NCI-H748 treated with DMSO at 0.1 percent for 48 hours (cell line): ENCODE results near the gene CRHR1.
"Not testable (repeated sequence)": the region's sequence is repeated elsewhere in the genome, so short reads cannot be mapped to it uniquely, and the experiment has no call there.

ENCODE experiments used
- DNase-seq: peaks from one replicate; lab custom pipeline; 2025; lab: John Stamatoyannopoulos, UW

The CRHR1 gene

DNA sequence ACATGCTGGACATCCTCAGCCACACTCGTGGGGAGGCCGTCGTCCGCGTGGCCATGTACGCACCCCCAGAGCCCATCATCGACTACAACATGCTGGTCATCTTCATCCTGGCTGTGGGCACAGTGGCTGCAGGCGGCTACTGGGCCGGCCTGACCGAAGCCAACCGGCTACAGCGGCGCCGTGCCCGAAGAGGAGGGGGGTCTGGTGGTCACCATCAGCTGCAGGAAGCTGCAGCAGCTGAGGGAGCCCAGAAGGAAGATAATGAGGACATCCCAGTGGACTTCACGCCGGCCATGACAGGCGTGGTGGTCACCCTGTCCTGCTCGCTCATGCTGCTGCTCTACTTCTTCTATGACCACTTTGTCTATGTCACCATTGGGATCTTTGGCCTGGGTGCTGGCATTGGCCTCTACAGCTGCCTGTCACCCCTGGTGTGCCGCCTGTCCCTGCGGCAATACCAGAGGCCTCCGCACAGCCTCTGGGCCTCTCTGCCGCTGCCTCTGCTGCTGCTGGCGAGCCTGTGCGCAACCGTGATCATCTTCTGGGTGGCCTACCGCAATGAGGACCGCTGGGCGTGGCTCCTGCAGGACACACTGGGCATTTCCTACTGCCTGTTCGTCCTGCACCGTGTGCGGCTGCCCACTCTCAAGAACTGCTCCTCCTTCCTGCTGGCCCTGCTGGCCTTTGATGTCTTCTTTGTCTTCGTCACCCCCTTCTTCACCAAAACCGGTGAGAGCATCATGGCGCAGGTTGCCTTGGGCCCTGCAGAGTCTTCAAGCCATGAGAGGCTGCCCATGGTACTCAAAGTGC is 61.5 kb downstream of the CRHR1 start:
- no peak for DNase-seq

GRCh38 chr17:45846223-45846622 is 62.1 kb downstream of the CRHR1 start:
- DNase-seq = no peak

GRCh38 chr17:45846646-45847045 is 62.5 kb downstream of the CRHR1 start:
- no peak for DNase-seq

GRCh38 chr17:45847101-45847500 is 63.0 kb downstream of the CRHR1 start:
- DNase-seq = no peak

DNA sequence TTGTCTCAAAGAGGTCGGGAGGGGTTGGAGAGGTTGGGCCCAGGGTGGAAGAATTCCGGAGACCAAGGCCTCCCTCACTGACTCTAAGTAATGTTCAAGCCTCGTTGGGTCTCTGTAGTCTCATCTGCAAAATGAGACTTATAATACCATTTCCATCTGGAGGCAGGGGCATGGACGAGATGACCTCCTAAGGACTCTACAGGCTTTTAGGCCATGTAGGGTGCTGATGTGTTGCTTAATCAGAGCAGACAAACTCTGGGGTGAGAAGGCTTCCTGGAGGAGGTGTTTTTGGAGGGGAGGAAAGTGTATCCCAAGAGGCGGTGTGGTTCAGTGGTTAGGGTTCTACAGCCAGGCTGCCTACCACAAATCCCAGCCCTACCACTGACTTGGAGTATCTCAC is 63.6 kb downstream of the CRHR1 start:
- no peak for DNase-seq

- no peak for DNase-seq
Observed at GRCh38 chr17:45848405-45848804, 64.3 kb downstream of the CRHR1 start.

- no peak for DNase-seq
Observed at GRCh38 chr17:45848868-45849535, 64.9 kb downstream of the CRHR1 start.

DNA sequence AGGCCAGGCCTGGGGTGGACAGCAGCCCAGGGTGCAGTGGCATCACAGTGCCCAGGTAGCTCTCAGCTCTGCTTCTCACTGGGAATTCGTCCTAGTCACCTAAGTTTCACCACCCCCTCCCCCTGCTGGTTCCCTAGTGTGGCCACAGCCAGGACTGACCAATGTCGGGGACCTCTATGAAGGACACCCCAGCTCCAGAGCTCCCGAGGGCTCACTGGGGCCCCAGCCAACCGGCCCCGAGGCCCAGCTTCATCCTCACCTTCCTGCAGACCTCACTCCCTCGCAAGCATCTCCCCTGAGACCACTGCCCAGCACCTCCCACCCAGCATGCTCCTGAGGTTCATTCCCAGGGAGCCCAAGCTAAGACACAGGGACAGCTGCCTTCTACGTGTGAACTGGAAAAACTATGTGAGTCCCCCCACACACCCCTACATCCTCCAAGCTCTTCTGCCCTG is 65.4 kb downstream of the CRHR1 start:
- DNase-seq = no peak

- no peak for DNase-seq
Observed at GRCh38 chr17:45850011-45850410, 65.9 kb downstream of the CRHR1 start.

DNA sequence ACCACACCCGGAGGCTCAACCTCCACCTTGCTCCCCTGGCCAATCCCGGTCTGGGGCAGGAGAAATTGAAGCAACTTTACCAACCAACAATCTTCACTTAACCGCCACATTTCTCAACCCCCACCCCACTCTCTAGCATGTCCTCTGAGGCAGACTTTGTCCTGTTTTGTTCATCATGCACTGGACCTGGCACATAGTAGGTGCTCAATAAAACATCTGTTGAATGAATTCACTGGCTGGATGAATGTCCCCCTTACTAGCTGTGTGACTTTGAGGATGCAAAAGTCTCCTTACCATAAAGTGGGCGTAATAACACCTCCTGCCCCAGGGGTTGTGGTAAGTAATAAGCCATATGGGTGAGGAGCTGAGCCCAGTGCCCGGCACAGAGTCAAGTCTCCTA is 66.3 kb downstream of the CRHR1 start:
- DNase-seq = no peak

GRCh38 chr17:45851022-45851421 is 66.9 kb downstream of the CRHR1 start:
- no peak for DNase-seq

DNA sequence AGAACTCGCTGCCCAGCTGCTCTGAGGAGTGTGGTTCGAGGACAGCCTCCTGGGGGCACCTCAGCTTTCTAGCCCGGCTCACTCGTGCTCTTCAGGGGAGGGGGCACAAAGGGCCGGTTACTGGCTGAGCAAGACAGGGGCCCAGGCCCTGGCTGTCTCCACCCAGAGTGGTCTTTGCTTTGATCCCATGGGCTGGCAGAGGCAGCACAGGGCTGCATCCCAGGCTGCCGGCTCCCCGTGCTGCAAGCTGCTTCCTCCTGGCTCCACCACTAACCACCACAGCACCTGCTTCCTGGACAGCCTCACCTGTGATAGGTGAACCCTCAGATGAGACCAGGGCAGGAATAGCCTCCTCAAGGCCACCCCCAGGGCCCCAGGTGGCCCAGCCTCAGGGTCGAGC is 67.3 kb downstream of the CRHR1 start:
- DNase-seq = no peak

- no peak for DNase-seq
Observed at GRCh38 chr17:45851873-45852272, 67.8 kb downstream of the CRHR1 start.

DNA sequence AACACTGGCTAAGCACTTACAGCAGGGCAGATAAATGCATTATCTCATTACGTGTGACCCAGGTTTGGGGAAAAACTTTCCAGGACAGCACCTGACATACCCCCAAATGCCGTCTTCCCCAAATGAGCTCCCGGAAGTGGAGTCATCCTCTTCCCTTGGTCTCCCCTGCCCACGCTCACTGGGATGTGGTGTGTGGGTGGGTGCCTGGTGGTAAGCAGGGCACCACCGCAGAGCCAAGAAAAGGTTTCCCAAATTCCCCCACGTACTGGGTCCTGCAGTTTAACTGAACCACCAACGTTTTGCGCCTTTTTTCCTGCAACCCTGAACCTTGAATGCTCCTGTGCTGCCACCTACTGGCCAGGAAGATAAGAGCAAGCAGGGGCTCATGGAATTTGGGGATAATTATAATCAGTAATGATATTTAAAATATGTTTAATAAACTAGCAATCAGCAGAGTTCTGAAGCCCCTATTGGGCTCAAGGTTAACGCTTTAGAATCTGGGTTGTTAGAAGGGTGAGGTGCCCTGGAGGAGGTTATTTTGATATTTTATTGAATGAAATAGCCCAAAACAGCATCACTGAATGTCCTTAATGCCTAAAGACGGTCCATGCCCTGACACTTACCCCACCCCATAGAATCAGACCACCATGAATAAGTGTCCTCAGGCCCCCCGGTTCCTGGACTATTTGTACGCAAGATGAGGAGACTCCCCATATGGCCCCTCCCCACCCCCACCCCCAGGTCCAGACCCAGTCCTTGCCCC is 68.6 kb downstream of the CRHR1 start:
- peak; percentile 47 for DNase-seq

DNA sequence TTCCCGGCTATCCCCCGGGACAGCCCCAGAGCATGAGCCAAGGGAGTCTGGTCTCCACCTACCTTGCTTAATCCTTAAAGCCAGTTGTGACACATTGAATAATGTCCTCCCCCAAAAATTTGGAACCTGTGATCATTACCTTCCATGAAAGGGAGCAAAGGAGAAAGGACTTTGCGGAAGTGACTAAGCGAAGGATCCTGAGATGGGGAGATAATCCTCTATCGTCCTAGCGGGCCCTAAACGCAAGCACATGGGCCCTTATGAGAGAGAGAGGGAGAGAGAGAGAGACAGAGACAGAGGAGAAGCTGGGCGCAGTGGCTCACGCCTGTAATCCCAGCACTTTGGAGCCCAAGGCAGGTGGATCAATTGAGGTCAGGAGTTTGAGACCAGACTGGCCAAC is 70.1 kb downstream of the CRHR1 start:
- DNase-seq = no peak

GRCh38 chr17:45855691-45856336 is 71.7 kb downstream of the CRHR1 start:
- no peak for DNase-seq

GRCh38 chr17:45857977-45858708 is 74.0 kb downstream of the CRHR1 start:
- DNase-seq = no peak

- DNase-seq = no peak
Observed at GRCh38 chr17:45861165-45861564, 77.0 kb downstream of the CRHR1 start.

- not testable (repeated sequence) for DNase-seq
Observed at GRCh38 chr17:45862127-45862526, 78.0 kb downstream of the CRHR1 start.

DNA sequence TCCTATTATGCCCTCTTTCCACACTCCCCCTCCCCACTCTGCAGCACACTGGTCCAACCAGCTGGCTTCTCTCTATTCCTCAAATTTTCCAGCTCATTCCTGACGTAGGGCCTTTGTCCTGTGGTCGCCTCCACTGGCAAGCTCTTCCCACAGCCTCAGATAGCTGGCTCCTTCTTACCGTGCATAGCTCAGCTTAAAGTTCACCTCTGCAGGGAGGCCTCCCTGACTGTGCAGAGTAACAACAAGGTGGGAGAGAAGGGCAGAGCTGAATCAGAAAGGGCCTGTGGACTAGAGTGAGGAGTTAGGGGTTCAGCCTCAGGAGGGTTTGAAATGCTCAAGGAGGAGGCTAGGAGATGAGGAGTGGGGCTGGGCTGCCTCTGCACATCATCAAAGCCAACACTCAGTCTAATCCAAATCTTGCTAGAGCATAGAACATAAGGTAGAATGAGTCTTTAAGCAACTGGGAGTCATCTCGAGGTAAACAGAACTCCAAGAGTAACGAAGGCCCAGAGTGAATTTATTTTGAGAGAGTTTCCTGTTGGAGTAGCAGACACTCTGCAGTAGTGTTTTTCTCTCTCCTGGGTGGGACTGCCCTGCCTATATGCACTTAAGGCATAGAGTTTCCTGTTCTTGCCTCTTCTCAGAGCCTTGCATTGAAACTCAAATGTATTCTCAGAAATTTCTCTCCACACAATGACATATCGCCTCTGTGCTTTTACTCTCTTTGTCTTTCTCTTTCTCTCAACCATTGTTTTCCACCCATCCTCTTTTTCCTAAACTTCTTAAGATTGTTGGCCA is 79.9 kb downstream of the CRHR1 start:
- DNase-seq = no peak

- no peak for DNase-seq
Observed at GRCh38 chr17:45867171-45867570, 83.1 kb downstream of the CRHR1 start.
